Mesenteric fat pad (tissue), 1 donor: Measurements from ENCODE around the gene HSPA4. TPM values are rescaled to one million over a fixed set of nuclear protein-coding genes. Genes with fewer than 3 reads are reported as not detected.
"Not testable (repeated sequence)": the region's sequence is repeated elsewhere in the genome, so short reads cannot be mapped to it uniquely, and the experiment has no call there.

ENCODE experiments used
- DNase-seq: peaks from one replicate; pipeline ENCODE4 v3.0.0-alpha.2; 2020; ENCODE audit warnings: low spot score
- total RNA-seq: library from RNA; stranded (reverse); fragmentation: NEBNext Ultra II Directional; extraction: Animal tissue kit (Norgen Biotek cat#: 25700); gene quantifications from one replicate; pipeline ENCODE4 v1.2.1, GENCODE V29; 2021
- donor health status: DM: yes; HTN: yes; CAD: no.

HSPA4 gene
- total RNA-seq, 1 donor from 2014 or later: 101 TPM

DNA sequence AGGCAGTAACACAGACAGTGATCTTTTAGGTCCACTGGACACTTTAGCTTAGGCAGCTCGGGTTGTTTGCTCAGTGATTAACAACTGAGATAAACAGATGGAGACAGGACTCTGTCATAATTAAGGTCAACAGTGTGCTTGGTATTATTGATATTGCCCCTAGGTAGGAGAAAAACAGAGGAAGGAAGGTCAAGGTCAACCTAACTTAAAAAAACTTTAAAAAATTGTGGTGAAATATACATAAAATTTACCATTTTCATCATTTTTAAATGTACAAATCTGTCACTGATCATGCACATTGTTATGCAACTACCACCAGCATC, 2.1 kb upstream of the HSPA4 start:
- no peak for DNase-seq

DNA sequence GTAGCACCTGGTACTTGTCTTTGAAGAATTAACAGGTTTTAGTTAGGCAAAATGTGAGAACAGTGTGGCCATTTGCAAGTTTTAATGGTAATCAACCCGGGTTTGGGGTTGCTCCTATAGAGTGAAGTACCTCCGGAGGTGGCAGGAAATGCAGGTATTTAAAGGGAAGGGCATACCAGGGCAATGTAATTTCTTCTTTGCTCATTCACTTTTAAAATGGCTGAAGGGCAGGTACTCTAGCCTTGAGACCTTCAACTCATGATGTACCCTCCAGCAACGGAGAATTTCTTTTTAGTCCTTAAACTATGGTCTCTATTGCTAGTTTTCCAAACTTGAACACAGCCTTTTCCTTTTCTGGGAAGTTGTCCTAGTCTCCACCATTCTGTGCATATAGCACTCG, 1.3 kb upstream of the HSPA4 start:
- DNase-seq: no peak

DNA sequence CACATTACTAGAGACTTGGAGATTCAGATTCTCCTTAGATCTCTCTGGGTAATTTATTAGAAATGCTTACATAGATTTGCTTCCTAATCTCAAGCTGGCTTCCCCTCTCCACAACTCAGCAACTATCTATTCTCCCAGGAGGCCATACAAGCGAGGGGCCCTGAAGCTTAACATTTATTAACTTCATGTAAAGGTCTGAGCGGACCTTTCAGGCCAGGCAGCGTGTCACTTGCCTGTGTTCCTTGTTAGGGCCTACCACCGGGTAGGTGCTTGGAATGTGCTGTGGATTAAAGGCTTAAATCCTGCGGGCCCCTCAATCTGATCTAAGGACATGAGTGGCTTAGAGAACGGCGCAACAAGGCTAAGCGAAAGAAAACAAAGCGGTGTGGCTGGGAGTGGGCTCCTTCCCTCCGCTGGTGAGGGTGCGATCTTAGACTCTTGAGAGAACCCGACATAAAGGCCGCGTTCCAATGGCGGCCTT, 712 bp upstream of the HSPA4 start:
- DNase-seq: no peak

DNA sequence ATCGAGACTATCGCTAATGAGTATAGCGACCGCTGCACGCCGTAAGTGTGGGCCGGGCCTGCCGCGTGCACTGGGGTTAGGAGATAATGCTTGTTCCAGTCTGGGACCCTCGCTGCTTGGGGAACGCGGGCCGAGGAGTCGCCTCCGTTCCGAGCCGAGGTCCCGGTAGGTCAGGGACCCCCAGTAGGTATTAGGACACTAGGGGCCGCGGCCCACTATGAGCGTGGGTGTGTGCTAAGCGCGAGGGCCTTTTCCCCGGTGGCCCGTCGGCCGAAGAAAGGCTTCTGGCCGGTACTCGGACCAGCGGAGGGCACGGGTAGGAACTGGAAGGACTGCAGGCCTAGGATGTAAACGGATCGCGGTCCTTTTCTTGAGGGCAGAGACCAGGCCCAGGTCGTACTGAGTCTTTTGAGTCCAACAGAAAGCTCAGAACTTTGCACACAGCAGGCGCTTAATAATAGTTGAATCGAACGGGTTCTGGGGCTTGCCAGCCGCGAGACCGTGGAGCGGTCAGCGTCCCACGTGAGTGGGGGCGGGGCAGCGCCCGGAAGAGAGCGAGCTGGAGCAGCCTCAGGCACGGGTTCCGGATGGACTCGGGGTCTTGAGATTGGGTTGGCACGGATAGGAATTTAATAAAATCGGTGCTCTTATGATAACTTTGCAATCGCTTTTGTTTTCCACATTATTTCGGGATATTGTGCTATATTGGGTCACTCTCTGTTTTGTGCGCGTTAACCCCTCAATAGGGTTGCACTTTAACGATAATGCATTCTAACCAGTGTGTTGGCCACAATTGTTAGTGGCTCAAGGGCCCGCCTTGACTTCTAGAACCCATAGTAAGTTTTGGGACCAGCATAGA, 733 bp downstream of the HSPA4 start:
- peak; percentile 91 for DNase-seq

DNA sequence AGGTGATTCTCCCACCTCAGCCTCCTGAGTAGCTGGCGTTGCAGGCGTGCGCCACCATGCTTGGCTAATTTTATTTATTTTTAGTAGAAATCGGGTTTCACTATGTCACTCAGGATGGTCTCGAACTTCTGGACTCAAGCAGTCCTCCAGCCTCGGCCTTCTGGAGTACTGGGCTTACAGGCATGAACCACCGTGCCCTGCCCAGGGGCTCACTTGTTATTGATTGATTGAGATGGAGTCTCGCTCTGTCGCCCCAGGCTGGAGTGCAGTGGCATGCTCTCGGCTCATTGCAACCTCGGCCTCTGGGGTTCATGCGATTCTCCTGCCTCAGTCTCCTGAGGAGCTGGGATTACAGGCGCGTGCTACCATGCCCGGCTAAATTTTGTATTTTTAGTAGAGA, 1.6 kb downstream of the HSPA4 start:
- no peak for DNase-seq

DNA sequence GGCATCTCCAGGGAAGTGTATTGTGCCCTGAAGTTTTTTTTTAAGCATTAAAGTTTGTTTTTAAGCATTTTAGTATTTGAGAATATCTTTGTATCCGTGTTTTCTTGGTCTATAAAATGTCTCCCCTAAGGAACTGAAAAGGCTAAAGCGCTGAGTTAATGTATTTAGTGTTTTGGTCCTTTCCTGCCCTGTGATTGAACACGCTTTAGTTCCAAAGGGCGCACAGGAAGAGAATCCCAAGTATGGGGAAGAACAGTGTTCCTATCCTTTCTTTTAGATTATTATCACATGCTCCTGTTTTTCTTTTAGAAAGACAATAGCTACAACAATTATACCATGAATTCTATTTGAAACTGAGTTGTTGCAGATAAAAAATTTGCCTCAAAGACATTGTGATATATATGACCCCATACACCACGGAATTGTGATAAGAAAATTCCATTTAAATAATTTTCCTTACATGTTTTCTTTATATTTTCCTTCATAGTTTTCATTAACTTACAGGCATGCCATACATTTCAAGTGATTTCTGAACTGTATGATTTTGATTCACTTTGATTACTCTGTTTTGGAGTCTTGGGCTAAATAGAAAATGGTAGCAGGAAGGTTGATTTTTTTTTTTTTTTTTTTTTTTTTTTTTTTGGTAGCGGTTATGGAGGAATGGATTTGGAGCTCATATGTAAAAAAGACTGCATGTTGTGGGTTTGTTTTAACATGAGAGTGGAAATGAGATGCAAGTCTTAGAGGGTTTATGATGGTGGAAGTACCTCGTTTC, 3.1 kb downstream of the HSPA4 start:
- no peak for DNase-seq

DNA sequence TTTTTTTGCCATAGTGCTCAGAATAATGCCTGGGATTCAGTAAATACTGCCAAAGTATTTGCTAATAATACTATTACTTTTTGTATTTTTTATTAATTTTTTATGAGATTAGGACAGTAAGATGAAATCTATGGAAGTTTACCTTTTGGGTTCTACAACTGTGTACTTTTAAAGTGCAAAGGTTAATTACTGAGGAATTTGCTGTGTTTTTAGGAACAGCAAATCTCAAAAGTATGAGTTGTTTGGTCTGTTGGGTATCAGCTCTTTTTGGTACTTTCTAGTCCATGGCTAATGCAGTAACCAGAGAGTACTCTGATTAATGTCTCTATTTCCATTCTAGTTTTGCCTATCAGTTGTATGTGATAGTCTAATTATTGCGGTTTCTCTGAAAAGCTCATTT, 5.1 kb downstream of the HSPA4 start:
- no peak for DNase-seq

DNA sequence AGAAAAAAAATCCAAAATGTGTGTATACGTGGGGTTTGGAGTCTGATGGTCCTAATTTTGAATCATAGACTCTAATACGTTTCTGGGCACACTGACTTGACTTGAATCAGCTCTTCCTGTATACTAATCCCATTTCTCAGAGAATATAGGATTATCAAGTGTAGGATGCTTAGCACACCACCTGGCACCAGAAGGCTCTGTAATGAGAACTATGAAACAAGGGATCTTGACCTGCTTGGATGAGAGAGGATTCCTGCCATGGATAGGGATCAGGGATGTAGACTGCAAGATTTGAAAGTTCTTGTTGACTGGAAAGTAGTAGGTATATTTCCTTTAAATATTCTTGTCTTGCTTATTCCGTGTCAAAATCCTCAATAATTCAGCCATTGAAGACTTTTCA, 7.8 kb downstream of the HSPA4 start:
- DNase-seq: no peak

DNA sequence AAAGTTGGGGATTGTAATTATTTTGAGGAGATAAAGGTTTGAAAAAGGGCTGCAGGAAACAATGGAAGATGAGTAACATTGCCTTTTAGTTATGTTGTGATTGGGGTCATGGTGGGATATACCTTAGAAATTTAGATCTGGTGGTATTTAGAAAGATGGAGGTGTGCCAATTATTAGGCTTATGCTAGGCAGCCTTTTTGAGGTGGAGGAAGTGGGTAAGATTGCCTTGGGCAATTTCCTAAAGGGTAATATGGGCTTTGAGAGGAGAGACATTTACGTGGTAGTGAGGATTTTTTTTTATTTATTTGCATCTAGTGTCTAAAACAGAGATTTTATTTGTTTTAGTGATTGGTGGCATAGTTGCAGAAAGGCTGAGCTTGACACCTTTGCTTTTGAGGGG, 10.5 kb downstream of the HSPA4 start:
- no peak for DNase-seq

DNA sequence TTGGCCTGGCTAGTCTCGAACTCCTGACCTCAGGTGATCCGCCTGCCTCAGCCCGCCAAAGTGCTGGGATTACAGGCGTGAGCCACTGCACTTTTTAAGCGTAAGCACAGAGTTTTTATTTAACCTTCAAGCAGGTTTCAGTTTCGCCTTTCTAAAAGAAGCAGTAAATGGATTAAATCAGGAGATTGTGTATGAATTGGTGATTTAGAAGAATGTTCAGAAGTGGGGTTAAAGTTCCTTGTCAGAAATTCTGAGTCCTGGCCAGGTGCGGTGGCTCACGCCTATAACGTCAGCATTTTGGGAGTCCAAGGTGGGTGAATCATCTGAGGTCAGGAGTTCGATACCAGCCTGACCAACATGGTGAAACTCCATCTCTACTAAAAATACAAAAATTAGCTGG, 12.2 kb downstream of the HSPA4 start:
- no peak for DNase-seq

DNA sequence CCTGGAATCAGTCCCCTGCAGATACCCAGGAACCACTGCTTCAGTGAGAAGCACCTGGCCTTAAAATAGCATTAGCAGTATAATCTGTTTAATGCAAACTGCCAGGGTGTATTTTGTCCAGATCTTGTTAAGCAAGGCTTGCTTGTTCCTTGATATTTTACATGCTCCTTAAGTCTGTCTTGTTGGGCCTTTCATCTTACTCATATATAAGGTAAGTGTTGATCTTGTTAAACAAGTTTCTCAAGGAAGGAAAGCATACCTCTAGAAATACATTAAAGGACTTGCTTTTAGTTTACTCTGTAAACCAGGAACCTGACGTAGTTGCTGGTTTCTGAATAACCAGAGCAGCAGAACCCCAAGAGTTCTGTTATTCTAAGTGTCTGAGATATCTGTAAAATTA, 13.7 kb downstream of the HSPA4 start:
- DNase-seq: no peak

DNA sequence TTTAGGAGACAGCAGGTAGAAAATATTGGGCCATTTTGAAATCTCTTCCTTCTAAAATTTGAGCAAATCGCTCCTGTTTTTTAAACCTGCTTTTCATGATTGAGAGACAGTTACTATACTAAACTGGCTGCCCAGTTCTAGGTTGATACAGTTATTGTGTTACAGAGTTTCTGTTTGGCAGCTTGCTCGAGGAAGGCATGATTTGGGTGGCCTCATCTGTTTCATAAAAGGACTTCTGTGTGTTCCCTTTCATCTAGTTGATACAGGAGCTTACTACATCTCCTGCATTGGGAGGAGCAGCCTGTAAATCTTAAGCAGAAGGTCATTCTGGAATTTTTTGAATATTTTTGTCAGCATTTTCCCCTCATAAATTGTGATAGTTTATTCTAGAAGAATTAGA, 14.2 kb downstream of the HSPA4 start:
- no peak for DNase-seq

DNA sequence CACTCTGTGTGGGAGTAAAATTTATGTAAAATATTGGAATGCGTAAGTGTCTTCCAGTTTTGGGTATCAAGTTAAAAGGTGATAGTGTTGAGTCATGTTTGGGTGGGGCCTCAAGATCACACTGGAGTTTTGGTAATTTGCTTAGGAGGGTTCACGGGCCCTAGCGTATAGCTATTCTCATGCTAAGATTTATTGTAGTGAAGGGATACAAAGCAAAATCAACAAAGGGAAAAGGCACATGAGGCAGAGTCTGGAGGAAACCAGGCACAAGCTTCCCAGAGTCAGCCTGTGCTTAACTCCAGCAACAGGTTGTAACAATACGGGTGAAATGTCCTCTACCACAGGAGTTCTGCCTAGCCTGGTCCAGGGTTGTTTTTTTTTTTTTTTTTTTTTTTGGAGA, 20.2 kb downstream of the HSPA4 start:
- DNase-seq: no peak

DNA sequence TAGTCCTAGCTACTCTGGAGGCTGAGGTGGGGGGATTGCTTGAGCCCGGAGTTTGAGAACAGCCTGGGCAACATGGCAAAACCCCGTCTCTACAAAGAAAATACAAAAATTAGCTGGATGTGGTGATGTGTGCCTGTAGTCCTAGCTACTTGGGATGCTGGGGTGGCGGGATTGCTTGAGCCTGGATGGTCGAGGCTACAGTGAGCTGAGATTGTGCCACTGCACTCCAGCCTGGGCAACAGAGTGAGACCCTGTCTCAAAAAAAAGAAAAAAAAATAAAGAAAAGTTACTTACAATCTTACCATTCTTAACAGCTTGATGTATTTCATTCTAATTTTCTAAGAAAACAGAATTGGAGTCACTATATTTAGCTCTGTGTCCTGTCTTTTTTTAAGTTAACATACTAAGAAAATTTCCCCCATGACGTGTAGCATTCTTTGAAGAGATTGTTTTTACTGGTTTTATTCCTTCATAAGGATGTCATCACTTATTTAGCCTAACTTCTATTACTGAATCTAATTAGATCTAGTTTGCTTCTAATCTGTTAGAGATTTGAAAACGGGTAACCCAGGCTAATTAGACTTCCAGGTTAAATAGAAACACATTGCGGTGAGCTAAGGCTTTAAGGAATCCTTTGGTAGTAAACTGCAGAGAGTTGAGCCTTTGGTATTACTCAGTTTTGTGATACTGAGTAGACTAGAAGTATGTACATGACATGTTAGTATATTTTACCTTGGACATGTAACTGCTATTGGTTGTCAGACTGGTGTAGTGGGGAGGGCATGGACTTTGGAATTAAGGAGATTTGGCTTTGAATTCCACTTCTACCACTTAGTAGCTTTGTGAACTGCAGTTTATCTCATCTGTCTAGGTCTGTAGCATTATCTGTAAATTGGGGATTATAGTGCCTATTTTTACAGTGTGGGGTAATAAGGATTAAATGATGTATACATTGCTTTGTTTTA, 24.0 kb downstream of the HSPA4 start:
- DNase-seq: no peak

DNA sequence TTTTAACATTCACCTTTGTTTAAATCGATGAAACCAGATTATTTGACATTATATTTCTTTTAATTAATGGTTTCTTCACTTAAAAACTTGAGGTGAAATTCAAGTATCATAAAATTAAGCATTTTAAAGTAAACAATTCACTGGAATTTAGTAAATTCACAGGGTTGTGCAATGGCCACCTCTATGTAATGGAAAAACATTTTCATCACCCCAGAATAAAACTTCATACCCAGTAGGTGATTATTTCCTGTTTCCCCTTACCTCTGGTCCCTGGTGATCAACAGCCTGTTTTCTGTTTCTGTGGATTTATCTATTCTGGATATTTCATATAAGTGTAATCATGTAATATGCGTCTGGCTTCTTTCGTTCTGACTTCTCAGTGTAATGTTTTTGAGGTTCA, 27.2 kb downstream of the HSPA4 start:
- DNase-seq: no peak

DNA sequence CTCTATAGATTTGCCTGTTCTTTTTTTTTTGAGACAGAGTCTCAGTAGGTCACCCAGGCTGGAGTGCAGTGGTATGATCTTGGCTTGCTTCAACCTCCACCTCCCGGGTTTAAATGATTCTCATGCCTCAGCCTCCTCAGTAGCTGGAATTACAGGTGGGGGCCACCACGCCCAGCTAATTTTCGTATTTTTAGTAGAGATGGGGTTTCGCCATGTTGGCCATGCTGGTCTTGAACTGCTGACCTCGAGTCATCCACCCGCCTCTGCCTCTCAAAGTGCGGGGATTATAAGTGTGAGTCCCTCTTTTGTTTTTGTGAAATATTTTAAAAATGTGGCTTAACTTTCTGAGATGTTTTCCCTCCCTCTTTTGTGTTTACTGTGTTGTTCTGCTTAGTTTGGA, 29.2 kb downstream of the HSPA4 start:
- no peak for DNase-seq

DNA sequence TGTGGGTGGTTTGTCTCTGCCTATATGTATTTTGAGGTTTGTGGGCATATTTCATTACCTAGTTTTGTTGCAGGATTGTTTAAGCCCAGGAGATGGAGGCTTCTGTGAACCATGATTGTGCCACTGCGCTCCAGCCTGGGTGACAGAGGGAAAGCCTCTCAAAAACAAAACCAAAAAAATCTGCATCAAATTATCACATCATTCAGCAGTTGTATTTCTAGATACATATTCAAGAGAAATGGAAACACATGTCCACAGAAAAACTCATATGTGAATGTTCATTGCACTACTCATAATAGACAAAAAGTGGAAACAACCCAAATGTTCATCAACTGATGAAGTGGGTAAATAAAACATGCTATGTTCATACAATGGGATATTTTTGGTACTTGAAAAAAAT, 29.9 kb downstream of the HSPA4 start:
- DNase-seq: no peak

DNA sequence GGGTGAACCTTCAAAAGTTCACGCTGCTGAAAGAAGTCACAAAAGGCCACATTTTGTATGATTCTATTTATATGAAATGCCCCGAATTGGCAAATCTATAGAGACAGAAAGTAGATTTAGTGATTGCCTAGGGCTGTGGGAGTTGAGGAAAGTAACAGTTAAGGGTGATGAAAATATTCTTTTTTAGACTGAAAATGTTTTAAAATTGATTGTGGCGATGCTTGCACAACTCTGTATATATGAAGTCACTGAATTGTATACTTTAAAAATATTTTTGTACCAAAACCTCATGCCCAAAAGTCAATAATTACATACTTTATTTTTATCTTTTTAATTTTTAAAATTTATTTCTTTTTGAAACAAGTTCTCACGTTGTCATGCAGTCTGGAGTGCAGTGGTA, 30.3 kb downstream of the HSPA4 start:
- no peak for DNase-seq

DNA sequence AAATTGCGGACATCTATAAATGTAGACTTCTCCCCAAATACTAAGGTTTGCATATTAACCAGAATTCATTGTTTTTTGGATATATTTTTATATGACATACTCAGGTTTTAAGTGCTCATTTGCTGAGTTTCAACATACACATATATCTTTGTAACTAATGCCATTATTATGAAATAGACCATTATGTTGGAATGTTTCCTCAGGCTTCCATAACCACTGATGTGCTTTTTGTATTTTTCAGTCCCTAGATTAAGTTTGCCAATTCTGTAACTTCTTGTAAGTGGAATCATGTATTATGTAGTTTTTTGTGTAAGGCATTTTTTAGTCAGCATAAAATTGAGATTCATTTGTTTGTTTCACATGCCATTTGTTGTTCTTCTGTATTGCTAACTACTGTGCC, 32.1 kb downstream of the HSPA4 start:
- DNase-seq: no peak

DNA sequence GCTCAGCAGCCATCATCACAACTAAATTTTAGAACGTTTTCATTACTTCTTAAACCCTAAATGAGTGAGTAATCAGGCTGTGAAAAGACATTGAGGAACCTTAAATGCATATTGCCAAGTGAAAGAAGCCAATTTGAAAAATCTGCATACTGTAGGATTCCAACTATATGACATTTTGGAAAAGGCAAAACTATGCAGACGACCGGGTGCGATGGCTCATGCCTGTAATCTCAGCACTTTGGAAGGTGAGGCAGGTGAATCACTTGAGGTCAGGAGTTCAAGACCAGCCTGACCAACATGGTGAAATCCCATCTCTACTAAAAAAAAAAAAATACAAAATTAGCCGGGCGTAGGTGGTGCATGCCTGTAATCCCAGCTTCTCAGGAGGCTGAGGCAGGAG, 33.4 kb downstream of the HSPA4 start:
- not testable (repeated sequence) for DNase-seq

DNA sequence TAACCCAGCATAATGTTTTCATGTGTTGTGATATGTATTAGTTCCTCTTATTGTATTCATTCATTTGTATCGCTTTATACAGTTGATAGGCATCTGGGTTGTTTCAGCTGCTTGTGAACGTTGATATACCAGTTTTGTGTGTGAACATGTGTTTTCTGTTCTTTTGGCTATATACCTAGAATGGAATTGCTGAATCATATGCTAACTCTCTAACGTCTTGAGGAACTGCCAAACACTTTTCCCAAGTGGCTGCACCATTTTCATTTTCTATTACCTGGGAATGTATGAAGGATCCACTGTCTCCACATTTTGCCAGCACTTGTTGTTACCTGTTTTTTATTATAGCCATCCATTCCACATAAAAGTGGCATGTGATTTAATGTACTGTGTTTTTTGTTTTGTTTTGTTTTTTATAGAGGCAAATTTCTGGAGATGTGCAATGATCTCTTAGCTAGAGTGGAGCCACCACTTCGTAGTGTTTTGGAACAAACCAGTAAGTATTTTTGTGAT, 34.6 kb downstream of the HSPA4 start:
- DNase-seq: no peak
